HepG2 (cell line): ENCODE data around the gene WDSUB1. TPM values are rescaled to one million over a fixed set of nuclear protein-coding genes. Genes with fewer than 3 reads are reported as not detected.

Experiments used
- JUND ChIP-seq: sonication (generic); formaldehyde crosslinking; IDR thresholded peaks from 2 replicates; pipeline ENCODE4 v1.8.0; 2022; ENCODE audit warnings: mild to moderate bottlenecking, missing genetic modification reagents
- ONECUT2 ChIP-seq: sonication (generic); formaldehyde crosslinking; IDR thresholded peaks from 2 replicates; pipeline ENCODE4 v1.4.0; 2020; ENCODE audit warnings: missing genetic modification reagents
- SNRNP70 ChIP-seq: fragments of 200-400 bp; formaldehyde crosslinking; IDR thresholded peaks from 2 replicates; pipeline ENCODE4 v1.6.1; 2017; ENCODE audit warnings: mild to moderate bottlenecking, low read depth, low read length, moderate library complexity
- ZNF138 ChIP-seq: sonication (generic); formaldehyde crosslinking; IDR thresholded peaks from 2 replicates; pipeline ENCODE4 v1.5.0; 2020; ENCODE audit warnings: mild to moderate bottlenecking, low read depth, missing genetic modification reagents
- ZNF225 ChIP-seq: sonication (generic); formaldehyde crosslinking; IDR thresholded peaks from 2 replicates; pipeline ENCODE4 v1.4.0; 2020; ENCODE audit warnings: mild to moderate bottlenecking, missing genetic modification reagents
- ZNF329 ChIP-seq: sonication (generic); formaldehyde crosslinking; IDR thresholded peaks from 2 replicates; pipeline ENCODE4 v1.9.0; 2021; ENCODE audit warnings: low read depth, mild to moderate bottlenecking, missing genetic modification reagents
- ZNF337 ChIP-seq: sonication (generic); formaldehyde crosslinking; IDR thresholded peaks from 2 replicates; pipeline ENCODE4 v1.5.1; 2020; ENCODE audit warnings: missing genetic modification reagents, low read depth, mild to moderate bottlenecking, borderline replicate concordance
- ZNF552 ChIP-seq: sonication (generic); formaldehyde crosslinking; IDR thresholded peaks from 2 replicates; pipeline ENCODE4 v1.9.0; 2022; ENCODE audit warnings: missing genetic modification reagents, mild to moderate bottlenecking, borderline replicate concordance
- ZNF629 ChIP-seq: sonication (generic); formaldehyde crosslinking; conservative IDR thresholded peaks from 2 replicates; pipeline ENCODE4 v1.5.0; 2020; ENCODE audit warnings: missing genetic modification reagents
- ZNF672 ChIP-seq: sonication (generic); formaldehyde crosslinking; IDR thresholded peaks from 2 replicates; pipeline ENCODE4 v1.8.1; 2022; ENCODE audit warnings: missing genetic modification reagents
- ZNF761 ChIP-seq: sonication (generic); formaldehyde crosslinking; conservative IDR thresholded peaks from 2 replicates; pipeline ENCODE4 v1.4.0; 2020; ENCODE audit warnings: mild to moderate bottlenecking, missing genetic modification reagents
- polyA plus RNA-seq, 8 experiments: library from polyadenylated mRNA; depleted of rRNA in 3 of 8; stranded (reverse) in 7 of 8; unstranded in 1 of 8; fragments of >200 nt; fragmentation: Illumina TruSeq in 4 of 8; extraction: Trizol in 4 of 8; gene quantifications; 2 replicates each; pipeline versions ENCODE4 v1.2.1 to v1.2.3, GENCODE V29; 2011 to 2016; ENCODE audit warnings: low read depth in 4 of 8, missing spikeins in 1 of 8, mixed read lengths in 1 of 8; ENCODE audit not compliant: insufficient read depth in 1 of 8
- total RNA-seq, 5 experiments: library from RNA; depleted of rRNA; stranded (reverse); fragments of >200 nt; fragmentation: Illumina TruSeq; extraction: Trizol; gene quantifications; 2 replicates each; pipeline ENCODE4 v1.2.3, GENCODE V29; 2016; ENCODE audit warnings: low read depth in 1 of 5
- TF ChIP-seq, protein P1 (sequence below), 2 experiments: IDR thresholded peaks; 2 replicates each; pipeline ENCODE4 v1.6.1; 2011 to 2012; ENCODE audit warnings: low read length in 2 of 2, borderline replicate concordance in 1 of 2, low read depth in 1 of 2, mild to moderate bottlenecking in 1 of 2, moderate library complexity in 1 of 2
- TF ChIP-seq, protein P2 (sequence below): sonication (generic); formaldehyde crosslinking; conservative IDR thresholded peaks from 2 replicates; pipeline ENCODE4 v1.4.0; 2020; ENCODE audit warnings: missing genetic modification reagents
- TF ChIP-seq, protein P3 (sequence below): sonication (generic); formaldehyde crosslinking; IDR thresholded peaks from 2 replicates; pipeline ENCODE4 v1.4.0; 2020; ENCODE audit warnings: mild to moderate bottlenecking, low read depth, missing genetic modification reagents
- TF ChIP-seq, protein P4 (sequence below): sonication (generic); formaldehyde crosslinking; IDR thresholded peaks from 2 replicates; pipeline ENCODE4 v1.9.0; 2021; ENCODE audit warnings: missing genetic modification reagents, borderline replicate concordance
- TF ChIP-seq, protein P5 (sequence below): IDR thresholded peaks from 2 replicates; pipeline ENCODE4 v1.6.1; 2016; ENCODE audit warnings: missing compliant biosample characterization, missing genetic modification reagents, borderline replicate concordance

Gene WDSUB1
- total and polyA plus RNA-seq, 2 of the 13 experiments (the other 11 are each of a cell fraction or from before 2014, with no cell fraction given) = 10.1 to 10.7 TPM

DNA sequence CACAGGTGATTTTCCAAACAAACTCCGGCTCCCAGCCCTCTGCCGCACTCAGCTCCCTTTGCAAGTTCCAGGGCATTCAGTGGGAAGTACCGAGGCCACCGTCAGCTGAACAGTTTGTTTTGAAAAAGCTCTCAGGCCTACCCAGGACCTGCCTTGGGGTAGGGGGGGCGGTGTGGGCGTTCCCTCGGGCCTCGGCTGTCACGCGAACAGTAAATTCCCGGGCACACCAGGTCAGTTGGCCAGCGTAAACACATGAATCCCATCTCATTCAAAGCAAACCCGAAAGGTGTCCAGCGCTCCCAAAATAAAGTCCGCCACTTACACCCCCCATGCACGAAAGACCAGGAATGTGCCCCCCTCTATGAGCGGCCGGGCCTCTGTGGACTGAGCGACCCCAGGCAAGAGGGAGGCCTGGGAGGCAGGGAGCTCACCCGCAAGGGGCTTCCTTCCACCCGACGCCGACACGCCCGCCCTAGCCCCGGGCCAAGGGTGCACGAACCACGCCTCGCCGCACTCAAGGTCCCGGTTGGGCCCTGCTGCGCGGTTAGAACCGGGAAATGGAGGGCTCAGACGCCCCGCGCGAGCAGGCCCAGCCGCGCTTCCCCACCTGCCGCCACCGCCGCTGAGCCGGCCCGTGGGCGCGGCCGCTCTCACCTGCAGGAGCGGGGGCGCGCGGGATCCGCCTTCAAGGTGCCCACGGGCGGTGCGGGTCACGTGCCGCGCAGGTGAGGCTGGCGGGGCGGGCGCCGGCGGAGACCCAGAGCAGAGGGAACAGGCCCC is at the start of gene WDSUB1 (continued):
- TF ChIP-seq, protein P1, sequence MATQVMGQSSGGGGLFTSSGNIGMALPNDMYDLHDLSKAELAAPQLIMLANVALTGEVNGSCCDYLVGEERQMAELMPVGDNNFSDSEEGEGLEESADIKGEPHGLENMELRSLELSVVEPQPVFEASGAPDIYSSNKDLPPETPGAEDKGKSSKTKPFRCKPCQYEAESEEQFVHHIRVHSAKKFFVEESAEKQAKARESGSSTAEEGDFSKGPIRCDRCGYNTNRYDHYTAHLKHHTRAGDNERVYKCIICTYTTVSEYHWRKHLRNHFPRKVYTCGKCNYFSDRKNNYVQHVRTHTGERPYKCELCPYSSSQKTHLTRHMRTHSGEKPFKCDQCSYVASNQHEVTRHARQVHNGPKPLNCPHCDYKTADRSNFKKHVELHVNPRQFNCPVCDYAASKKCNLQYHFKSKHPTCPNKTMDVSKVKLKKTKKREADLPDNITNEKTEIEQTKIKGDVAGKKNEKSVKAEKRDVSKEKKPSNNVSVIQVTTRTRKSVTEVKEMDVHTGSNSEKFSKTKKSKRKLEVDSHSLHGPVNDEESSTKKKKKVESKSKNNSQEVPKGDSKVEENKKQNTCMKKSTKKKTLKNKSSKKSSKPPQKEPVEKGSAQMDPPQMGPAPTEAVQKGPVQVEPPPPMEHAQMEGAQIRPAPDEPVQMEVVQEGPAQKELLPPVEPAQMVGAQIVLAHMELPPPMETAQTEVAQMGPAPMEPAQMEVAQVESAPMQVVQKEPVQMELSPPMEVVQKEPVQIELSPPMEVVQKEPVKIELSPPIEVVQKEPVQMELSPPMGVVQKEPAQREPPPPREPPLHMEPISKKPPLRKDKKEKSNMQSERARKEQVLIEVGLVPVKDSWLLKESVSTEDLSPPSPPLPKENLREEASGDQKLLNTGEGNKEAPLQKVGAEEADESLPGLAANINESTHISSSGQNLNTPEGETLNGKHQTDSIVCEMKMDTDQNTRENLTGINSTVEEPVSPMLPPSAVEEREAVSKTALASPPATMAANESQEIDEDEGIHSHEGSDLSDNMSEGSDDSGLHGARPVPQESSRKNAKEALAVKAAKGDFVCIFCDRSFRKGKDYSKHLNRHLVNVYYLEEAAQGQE (IDR thresholded peaks at IDR 0.05; ENCODE audit: borderline replicate concordance in 1 of 2, low read depth in 1 of 2, low read length in 2 of 2) = no peak; a peak in 1 of 4 replicates
- peak; percentile 95; the same call in 1 of the 2 replicates for TF ChIP-seq ZNF138 (CRISPR knock-in tag)
- no peak for TF ChIP-seq SNRNP70
- TF ChIP-seq, protein P2, sequence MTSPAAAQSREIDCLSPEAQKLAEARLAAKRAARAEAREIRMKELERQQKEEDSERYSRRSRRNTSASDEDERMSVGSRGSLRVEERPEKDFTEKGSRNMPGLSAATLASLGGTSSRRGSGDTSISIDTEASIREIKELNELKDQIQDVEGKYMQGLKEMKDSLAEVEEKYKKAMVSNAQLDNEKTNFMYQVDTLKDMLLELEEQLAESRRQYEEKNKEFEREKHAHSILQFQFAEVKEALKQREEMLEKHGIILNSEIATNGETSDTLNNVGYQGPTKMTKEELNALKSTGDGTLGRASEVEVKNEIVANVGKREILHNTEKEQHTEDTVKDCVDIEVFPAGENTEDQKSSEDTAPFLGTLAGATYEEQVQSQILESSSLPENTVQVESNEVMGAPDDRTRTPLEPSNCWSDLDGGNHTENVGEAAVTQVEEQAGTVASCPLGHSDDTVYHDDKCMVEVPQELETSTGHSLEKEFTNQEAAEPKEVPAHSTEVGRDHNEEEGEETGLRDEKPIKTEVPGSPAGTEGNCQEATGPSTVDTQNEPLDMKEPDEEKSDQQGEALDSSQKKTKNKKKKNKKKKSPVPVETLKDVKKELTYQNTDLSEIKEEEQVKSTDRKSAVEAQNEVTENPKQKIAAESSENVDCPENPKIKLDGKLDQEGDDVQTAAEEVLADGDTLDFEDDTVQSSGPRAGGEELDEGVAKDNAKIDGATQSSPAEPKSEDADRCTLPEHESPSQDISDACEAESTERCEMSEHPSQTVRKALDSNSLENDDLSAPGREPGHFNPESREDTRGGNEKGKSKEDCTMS (CRISPR knock-in tag) = no peak
- TF ChIP-seq, protein P3, sequence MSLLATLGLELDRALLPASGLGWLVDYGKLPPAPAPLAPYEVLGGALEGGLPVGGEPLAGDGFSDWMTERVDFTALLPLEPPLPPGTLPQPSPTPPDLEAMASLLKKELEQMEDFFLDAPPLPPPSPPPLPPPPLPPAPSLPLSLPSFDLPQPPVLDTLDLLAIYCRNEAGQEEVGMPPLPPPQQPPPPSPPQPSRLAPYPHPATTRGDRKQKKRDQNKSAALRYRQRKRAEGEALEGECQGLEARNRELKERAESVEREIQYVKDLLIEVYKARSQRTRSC = peak; percentile 80; the same call in 1 of the 2 replicates
- peak; percentile 7; the same call in 1 of the 2 replicates for TF ChIP-seq ZNF337 (CRISPR knock-in tag)
- TF ChIP-seq, protein P4, sequence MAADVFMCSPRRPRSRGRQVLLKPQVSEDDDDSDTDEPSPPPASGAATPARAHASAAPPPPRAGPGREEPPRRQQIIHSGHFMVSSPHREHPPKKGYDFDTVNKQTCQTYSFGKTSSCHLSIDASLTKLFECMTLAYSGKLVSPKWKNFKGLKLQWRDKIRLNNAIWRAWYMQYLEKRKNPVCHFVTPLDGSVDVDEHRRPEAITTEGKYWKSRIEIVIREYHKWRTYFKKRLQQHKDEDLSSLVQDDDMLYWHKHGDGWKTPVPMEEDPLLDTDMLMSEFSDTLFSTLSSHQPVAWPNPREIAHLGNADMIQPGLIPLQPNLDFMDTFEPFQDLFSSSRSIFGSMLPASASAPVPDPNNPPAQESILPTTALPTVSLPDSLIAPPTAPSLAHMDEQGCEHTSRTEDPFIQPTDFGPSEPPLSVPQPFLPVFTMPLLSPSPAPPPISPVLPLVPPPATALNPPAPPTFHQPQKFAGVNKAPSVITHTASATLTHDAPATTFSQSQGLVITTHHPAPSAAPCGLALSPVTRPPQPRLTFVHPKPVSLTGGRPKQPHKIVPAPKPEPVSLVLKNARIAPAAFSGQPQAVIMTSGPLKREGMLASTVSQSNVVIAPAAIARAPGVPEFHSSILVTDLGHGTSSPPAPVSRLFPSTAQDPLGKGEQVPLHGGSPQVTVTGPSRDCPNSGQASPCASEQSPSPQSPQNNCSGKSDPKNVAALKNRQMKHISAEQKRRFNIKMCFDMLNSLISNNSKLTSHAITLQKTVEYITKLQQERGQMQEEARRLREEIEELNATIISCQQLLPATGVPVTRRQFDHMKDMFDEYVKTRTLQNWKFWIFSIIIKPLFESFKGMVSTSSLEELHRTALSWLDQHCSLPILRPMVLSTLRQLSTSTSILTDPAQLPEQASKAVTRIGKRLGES = peak; percentile 96
- 0 out of 2 replicates have a peak, but pooled peaks have one; percentile 15 for TF ChIP-seq ONECUT2
- TF ChIP-seq ZNF629 (CRISPR knock-in tag) = peak; percentile 46; the same call in 1 of the 2 replicates
- TF ChIP-seq ZNF672 (CRISPR knock-in tag) = no peak
- TF ChIP-seq ZNF761 (CRISPR knock-in tag) = peak; percentile 82; the same call in 1 of the 2 replicates
- TF ChIP-seq ZNF329 (CRISPR knock-in tag) = peak; percentile 80
- TF ChIP-seq, protein P5, sequence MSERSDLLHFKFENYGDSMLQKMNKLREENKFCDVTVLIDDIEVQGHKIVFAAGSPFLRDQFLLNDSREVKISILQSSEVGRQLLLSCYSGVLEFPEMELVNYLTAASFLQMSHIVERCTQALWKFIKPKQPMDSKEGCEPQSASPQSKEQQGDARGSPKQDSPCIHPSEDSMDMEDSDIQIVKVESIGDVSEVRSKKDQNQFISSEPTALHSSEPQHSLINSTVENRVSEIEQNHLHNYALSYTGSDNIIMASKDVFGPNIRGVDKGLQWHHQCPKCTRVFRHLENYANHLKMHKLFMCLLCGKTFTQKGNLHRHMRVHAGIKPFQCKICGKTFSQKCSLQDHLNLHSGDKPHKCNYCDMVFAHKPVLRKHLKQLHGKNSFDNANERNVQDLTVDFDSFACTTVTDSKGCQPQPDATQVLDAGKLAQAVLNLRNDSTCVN (CRISPR knock-in tag) = no peak; the same call in 1 of the 2 replicates
- TF ChIP-seq ZNF225 (CRISPR knock-in tag) = peak; percentile 84
- peak; percentile 89 for TF ChIP-seq ZNF552 (CRISPR knock-in tag)
- TF ChIP-seq JUND = peak; percentile 40; the same call in 1 of the 2 replicates
